Neural cell (in vitro differentiated cells): Measurements from ENCODE around the gene ELK3. TPM values are rescaled to one million over a fixed set of nuclear protein-coding genes. Genes with fewer than 3 reads are reported as not detected.

ENCODE experiments used
- H2AFZ ChIP-seq: fragments of 200-600, 300-800 bp; sonication (generic), shearing (Covaris generic); 2 replicates; pipeline ENCODE4 v1.6.0; 2014; ENCODE audit warnings: low read depth, mild to moderate bottlenecking, antibody characterized with exemption, low read length, moderate library complexity
- H3F3A ChIP-seq: fragments of 200-600 bp; shearing (Covaris generic); 2 replicates; pipeline ENCODE4 v1.6.1; 2016; ENCODE audit warnings: mild to moderate bottlenecking, moderate library complexity, mixed read lengths, antibody characterized with exemption, low read length; ENCODE audit not compliant: insufficient read depth, poor library complexity, severe bottlenecking
- H3K27ac ChIP-seq: fragments of 200-600, 300-800 bp; sonication (generic), shearing (Covaris generic); 2 replicates; pipeline ENCODE4 v1.5.1; 2014; ENCODE audit warnings: mild to moderate bottlenecking, low read length, moderate library complexity
- H3K27me3 ChIP-seq: fragments of 300-800, 200-600 bp; sonication (generic), shearing (Covaris generic); 2 replicates; pipeline ENCODE4 v1.6.0; 2014; ENCODE audit warnings: mild to moderate bottlenecking, low read depth, low read length, moderate library complexity; ENCODE audit not compliant: insufficient read depth
- H3K36me3 ChIP-seq: fragments of 300-800, 200-600 bp; sonication (generic), shearing (Covaris generic); 2 replicates; pipeline ENCODE4 v1.5.1; 2014; ENCODE audit warnings: mild to moderate bottlenecking, antibody characterized with exemption, low read length, moderate library complexity; ENCODE audit not compliant: insufficient read depth
- H3K4me2 ChIP-seq: fragments of 300-800, 200-600 bp; sonication (generic), shearing (Covaris generic); 2 replicates; pipeline ENCODE4 v1.6.0; 2014; ENCODE audit warnings: mild to moderate bottlenecking, low read length
- H3K4me3 ChIP-seq: fragments of 300-800, 200-600 bp; sonication (generic), shearing (Covaris generic); 2 replicates; pipeline ENCODE4 v1.5.1; 2014; ENCODE audit warnings: mild to moderate bottlenecking, low read length, moderate library complexity
- H3K79me2 ChIP-seq: fragments of 200-600 bp; shearing (Covaris generic); replicated peaks from 2 replicates; pipeline ENCODE4 v1.6.0; 2014; ENCODE audit warnings: mild to moderate bottlenecking, low read length, moderate library complexity; ENCODE audit not compliant: insufficient read depth
- H3K9ac ChIP-seq: fragments of 300-800, 200-600 bp; sonication (generic), shearing (Covaris generic); 2 replicates; pipeline ENCODE4 v1.6.1; 2016; ENCODE audit warnings: mild to moderate bottlenecking, low read length, mixed read lengths
- H3K9me2 ChIP-seq: fragments of 200-600 bp; shearing (Covaris generic); 2 replicates; pipeline ENCODE4 v1.6.1; 2016; ENCODE audit warnings: mild to moderate bottlenecking, low read length, mixed read lengths; ENCODE audit not compliant: insufficient read depth
- H3K9me3 ChIP-seq: fragments of 200-600, 300-800 bp; sonication (generic), shearing (Covaris generic); 2 replicates; pipeline ENCODE4 v1.6.1; 2016; ENCODE audit warnings: mild to moderate bottlenecking, mixed run types, low read length, moderate library complexity, mixed read lengths
- H4K20me1 ChIP-seq: fragments of 200-600 bp; shearing (Covaris generic); 2 replicates; pipeline ENCODE4 v1.6.1; 2016; ENCODE audit warnings: mild to moderate bottlenecking, mixed run types; ENCODE audit not compliant: insufficient read depth
- CTCF ChIP-seq: fragments of 450-650 bp; IDR thresholded peaks from 2 replicates; pipeline ENCODE4 v1.5.1; 2014; ENCODE audit warnings: antibody characterized with exemption, mild to moderate bottlenecking, moderate library complexity; ENCODE audit not compliant: poor library complexity, severe bottlenecking
- EP300 ChIP-seq: fragments of 450-650 bp; conservative IDR thresholded peaks from 2 replicates; pipeline ENCODE4 v1.6.1; 2014; ENCODE audit warnings: antibody characterized with exemption, mild to moderate bottlenecking, moderate library complexity; ENCODE audit not compliant: poor library complexity, severe bottlenecking
- EZH2 ChIP-seq: fragments of 200-600, 300-800 bp; shearing (Covaris generic), sonication (generic); IDR thresholded peaks from 2 replicates; pipeline ENCODE4 v1.6.1; 2014; ENCODE audit warnings: antibody characterized with exemption, low read length, borderline replicate concordance, mild to moderate bottlenecking; ENCODE audit not compliant: insufficient read depth, poor library complexity, severe bottlenecking
- MXI1 ChIP-seq: fragments of 450-650 bp; conservative IDR thresholded peaks from 2 replicates; pipeline ENCODE4 v1.6.1; 2014; ENCODE audit warnings: antibody characterized with exemption, mild to moderate bottlenecking; ENCODE audit not compliant: poor library complexity, severe bottlenecking
- POLR2AphosphoS5 ChIP-seq: IDR thresholded peaks from 2 replicates; pipeline ENCODE4 v1.6.1; 2012
- RAD21 ChIP-seq: fragments of 450-650 bp; conservative IDR thresholded peaks from 2 replicates; pipeline ENCODE4 v1.6.1; 2014; ENCODE audit warnings: antibody characterized with exemption, mild to moderate bottlenecking, moderate library complexity
- REST ChIP-seq: IDR thresholded peaks from 2 replicates; pipeline ENCODE4 v1.6.1; 2012; ENCODE audit warnings: borderline replicate concordance
- SMC3 ChIP-seq: fragments of 450-650 bp; conservative IDR thresholded peaks from 2 replicates; pipeline ENCODE4 v1.6.1; 2014; ENCODE audit warnings: antibody characterized with exemption, mild to moderate bottlenecking, moderate library complexity; ENCODE audit not compliant: poor library complexity
- TAF1 ChIP-seq: IDR thresholded peaks from 2 replicates; pipeline ENCODE4 v1.6.1; 2012; ENCODE audit warnings: low read depth
- polyA plus RNA-seq: library from polyadenylated mRNA; depleted of rRNA; stranded (reverse); fragments of >200 nt; gene quantifications from 2 replicates; pipeline ENCODE4 v1.2.3, GENCODE V29; 2014

ELK3 gene
- polyA plus RNA-seq, 1 donor from 2014 or later, result 0.10 TPM

GRCh38 chr12:96255077-96255476 is 60.9 kb downstream of the ELK3 start:
- Histone ChIP-seq H3K27ac (no peak overlapping the region), H3K27me3 (no peaks in the 10 kb centered on the region), H3K4me3 (no peak overlapping the region), H3K4me2 (no peak overlapping the region), H3K9ac (no peak overlapping the region), H2AFZ (no peak overlapping the region), H3K36me3 (no peaks in the 10 kb centered on the region), H3K9me2 (no peaks in the 10 kb centered on the region), H3F3A (no peaks in the 10 kb centered on the region), H3K9me3 (no peaks in the 10 kb centered on the region), H3K79me2 (no peaks in the 10 kb centered on the region), H4K20me1 (no peaks in the 10 kb centered on the region)
- no peak for TF ChIP-seq POLR2AphosphoS5
- TF ChIP-seq EZH2, result no peak
- TF ChIP-seq CTCF, result no peak
- TF ChIP-seq EP300, result no peak
- TF ChIP-seq TAF1, result no peak
- no peak for TF ChIP-seq MXI1
- no peak for TF ChIP-seq REST
- no peak for TF ChIP-seq SMC3
- no peak for TF ChIP-seq RAD21

- H3K36me3 ChIP-seq, result no peaks in the 10 kb centered on the region
- H4K20me1 ChIP-seq, result no peaks in the 10 kb centered on the region
- no peak for TF ChIP-seq CTCF
- no peak for TF ChIP-seq SMC3
- no peak for TF ChIP-seq POLR2AphosphoS5
- no peak for TF ChIP-seq TAF1
- TF ChIP-seq REST, result no peak
- TF ChIP-seq RAD21, result no peak
- no peak for TF ChIP-seq MXI1
- no peak for TF ChIP-seq EZH2
- TF ChIP-seq EP300, result no peak
- H3K4me2 ChIP-seq, result no peak overlapping the region
- no peak overlapping the region for H2AFZ ChIP-seq
- H3K4me3 ChIP-seq, result no peak overlapping the region
- H3K27me3 ChIP-seq, result no peaks in the 10 kb centered on the region
- no peaks in the 10 kb centered on the region for H3K9me3 ChIP-seq
- H3K27ac ChIP-seq, result no peak overlapping the region
- H3K9ac ChIP-seq, result no peak overlapping the region
- H3F3A ChIP-seq, result no peaks in the 10 kb centered on the region
- no peaks in the 10 kb centered on the region for H3K79me2 ChIP-seq
- no peaks in the 10 kb centered on the region for H3K9me2 ChIP-seq
Measured at GRCh38 chr12:96256672-96257361, 62.6 kb downstream of the ELK3 start.
